A549 (cell line): Measurements from ENCODE around the gene AKAP8L.

Experiments used
- EP300 ChIP-seq, 2 experiments: fragments of >200 bp; sonication (Bioruptor Twin); formaldehyde crosslinking; IDR thresholded peaks; 2 replicates in 1 of 2; 3 replicates in 1 of 2; pipeline ENCODE4 v1.6.1; 2016 to 2017
- JUN ChIP-seq, 2 experiments: fragments of >200 bp; sonication (Bioruptor Twin); formaldehyde crosslinking; IDR thresholded peaks; 2 replicates in 1 of 2; 3 replicates in 1 of 2; pipeline ENCODE4 v1.6.1; 2016 to 2017
- POLR2A ChIP-seq: IDR thresholded peaks from 2 replicates; pipeline ENCODE4 v1.6.1; 2012; ENCODE audit warnings: mild to moderate bottlenecking, low read length
- RFX5 ChIP-seq: fragments of 450-650 bp; IDR thresholded peaks from 2 replicates; pipeline ENCODE4 v1.7.1; 2014; ENCODE audit warnings: antibody characterized with exemption, mild to moderate bottlenecking, moderate library complexity
- SMC3 ChIP-seq: fragments of >200 bp; sonication (Bioruptor Twin); formaldehyde crosslinking; IDR thresholded peaks from 3 replicates; pipeline ENCODE4 v1.6.1; 2018; ENCODE audit warnings: inconsistent platforms
- ZFP36 ChIP-seq: fragments of 450-650 bp; IDR thresholded peaks from 2 replicates; pipeline ENCODE4 v1.6.1; 2014; ENCODE audit warnings: borderline replicate concordance; ENCODE audit not compliant: partially characterized antibody
- TF ChIP-seq, protein P1 (sequence below): fragments of >200 bp; sonication (Bioruptor Twin); formaldehyde crosslinking; IDR thresholded peaks from 3 replicates; pipeline ENCODE4 v1.5.1; 2016
- TF ChIP-seq, protein P2 (sequence below): fragments of 150-350 bp; IDR thresholded peaks from 2 replicates; pipeline ENCODE4 v1.6.1; 2014; ENCODE audit warnings: low read depth, mild to moderate bottlenecking, low read length
- TF ChIP-seq, protein P3 (sequence below): fragments of 200-600 bp; sonication (generic); IDR thresholded peaks from 2 replicates; pipeline ENCODE4 v1.6.1; 2016; ENCODE audit warnings: antibody characterized with exemption, mild to moderate bottlenecking, moderate library complexity

DNA sequence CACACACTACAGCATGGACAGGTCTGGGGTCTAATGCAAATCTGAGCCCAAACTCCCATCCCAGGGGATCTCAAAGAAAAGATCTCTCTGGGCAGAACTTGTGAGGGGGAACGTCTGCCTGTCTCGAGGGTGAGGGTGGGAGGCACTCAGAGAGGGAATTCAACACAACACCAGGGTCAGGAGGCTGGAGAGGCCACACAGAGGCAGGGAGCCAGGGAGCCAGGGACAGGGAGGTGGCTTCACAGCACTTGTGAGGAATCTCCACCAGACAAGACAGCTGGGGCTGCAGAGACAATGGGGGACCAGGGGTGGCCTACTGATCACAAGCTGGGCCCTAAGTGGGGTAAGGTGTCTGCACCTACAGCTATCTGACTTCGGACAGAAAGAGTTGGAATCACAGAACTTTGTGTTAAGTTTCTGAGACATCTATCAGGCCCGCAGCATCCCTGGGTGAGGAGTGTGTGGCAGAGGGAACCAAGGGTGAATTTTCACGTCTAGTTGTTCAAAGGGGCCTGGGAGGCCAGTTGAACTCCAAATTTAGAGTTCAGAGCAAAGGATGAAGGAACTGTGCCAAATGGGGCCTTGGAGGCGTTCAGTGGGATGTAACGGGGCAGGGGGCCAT, 12.7 kb upstream of the AKAP8L start:
- TF ChIP-seq POLR2A (no peak), ZFP36 (no peak), EP300 (IDR thresholded peaks at IDR 0.05) (no peak), JUN (IDR thresholded peaks at IDR 0.05) (no peak), RFX5 (no peak), SMC3 (no peak)
- TF ChIP-seq, protein P1, sequence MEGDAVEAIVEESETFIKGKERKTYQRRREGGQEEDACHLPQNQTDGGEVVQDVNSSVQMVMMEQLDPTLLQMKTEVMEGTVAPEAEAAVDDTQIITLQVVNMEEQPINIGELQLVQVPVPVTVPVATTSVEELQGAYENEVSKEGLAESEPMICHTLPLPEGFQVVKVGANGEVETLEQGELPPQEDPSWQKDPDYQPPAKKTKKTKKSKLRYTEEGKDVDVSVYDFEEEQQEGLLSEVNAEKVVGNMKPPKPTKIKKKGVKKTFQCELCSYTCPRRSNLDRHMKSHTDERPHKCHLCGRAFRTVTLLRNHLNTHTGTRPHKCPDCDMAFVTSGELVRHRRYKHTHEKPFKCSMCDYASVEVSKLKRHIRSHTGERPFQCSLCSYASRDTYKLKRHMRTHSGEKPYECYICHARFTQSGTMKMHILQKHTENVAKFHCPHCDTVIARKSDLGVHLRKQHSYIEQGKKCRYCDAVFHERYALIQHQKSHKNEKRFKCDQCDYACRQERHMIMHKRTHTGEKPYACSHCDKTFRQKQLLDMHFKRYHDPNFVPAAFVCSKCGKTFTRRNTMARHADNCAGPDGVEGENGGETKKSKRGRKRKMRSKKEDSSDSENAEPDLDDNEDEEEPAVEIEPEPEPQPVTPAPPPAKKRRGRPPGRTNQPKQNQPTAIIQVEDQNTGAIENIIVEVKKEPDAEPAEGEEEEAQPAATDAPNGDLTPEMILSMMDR = no peak
- TF ChIP-seq, protein P2, sequence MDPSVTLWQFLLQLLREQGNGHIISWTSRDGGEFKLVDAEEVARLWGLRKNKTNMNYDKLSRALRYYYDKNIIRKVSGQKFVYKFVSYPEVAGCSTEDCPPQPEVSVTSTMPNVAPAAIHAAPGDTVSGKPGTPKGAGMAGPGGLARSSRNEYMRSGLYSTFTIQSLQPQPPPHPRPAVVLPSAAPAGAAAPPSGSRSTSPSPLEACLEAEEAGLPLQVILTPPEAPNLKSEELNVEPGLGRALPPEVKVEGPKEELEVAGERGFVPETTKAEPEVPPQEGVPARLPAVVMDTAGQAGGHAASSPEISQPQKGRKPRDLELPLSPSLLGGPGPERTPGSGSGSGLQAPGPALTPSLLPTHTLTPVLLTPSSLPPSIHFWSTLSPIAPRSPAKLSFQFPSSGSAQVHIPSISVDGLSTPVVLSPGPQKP = no peak
- TF ChIP-seq, protein P3, sequence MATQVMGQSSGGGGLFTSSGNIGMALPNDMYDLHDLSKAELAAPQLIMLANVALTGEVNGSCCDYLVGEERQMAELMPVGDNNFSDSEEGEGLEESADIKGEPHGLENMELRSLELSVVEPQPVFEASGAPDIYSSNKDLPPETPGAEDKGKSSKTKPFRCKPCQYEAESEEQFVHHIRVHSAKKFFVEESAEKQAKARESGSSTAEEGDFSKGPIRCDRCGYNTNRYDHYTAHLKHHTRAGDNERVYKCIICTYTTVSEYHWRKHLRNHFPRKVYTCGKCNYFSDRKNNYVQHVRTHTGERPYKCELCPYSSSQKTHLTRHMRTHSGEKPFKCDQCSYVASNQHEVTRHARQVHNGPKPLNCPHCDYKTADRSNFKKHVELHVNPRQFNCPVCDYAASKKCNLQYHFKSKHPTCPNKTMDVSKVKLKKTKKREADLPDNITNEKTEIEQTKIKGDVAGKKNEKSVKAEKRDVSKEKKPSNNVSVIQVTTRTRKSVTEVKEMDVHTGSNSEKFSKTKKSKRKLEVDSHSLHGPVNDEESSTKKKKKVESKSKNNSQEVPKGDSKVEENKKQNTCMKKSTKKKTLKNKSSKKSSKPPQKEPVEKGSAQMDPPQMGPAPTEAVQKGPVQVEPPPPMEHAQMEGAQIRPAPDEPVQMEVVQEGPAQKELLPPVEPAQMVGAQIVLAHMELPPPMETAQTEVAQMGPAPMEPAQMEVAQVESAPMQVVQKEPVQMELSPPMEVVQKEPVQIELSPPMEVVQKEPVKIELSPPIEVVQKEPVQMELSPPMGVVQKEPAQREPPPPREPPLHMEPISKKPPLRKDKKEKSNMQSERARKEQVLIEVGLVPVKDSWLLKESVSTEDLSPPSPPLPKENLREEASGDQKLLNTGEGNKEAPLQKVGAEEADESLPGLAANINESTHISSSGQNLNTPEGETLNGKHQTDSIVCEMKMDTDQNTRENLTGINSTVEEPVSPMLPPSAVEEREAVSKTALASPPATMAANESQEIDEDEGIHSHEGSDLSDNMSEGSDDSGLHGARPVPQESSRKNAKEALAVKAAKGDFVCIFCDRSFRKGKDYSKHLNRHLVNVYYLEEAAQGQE = no peak
